HEK293 (cell line): ENCODE results near the gene GPR18.

Source experiments
- ZFP3 ChIP-seq: fragments of 450-650 bp; formaldehyde crosslinking; IDR thresholded peaks from 2 replicates; pipeline ENCODE4 v1.5.1; 2016; ENCODE audit warnings: low read depth, missing biosample characterization, missing genetic modification characterization
- ZNF530 ChIP-seq: fragments of 450-650 bp; formaldehyde crosslinking; IDR thresholded peaks from 2 replicates; pipeline ENCODE4 v1.5.1; 2016; ENCODE audit warnings: low read depth, missing biosample characterization, missing genetic modification characterization

GRCh38 chr13:99272481-99272880 lies 14.3 kb upstream of the GPR18 start:
- TF ChIP-seq ZNF530 (tag by site-specific recombination) (no peak), ZFP3 (tag by site-specific recombination) (no peak)
